CD4-positive, alpha-beta memory T cell (primary cell): ENCODE data around the gene KLK2. TPM values are rescaled to one million over a fixed set of nuclear protein-coding genes. Genes with fewer than 3 reads are reported as not detected.

Experiments
- CTCF ChIA-PET: fragments of 350-600 bp; sonication (Branson Sonifier 250); formaldehyde crosslinking; loops from one replicate; lab custom pipeline; 2021; ENCODE audit warnings: inconsistent platforms; ENCODE audit not compliant: partially characterized antibody; lab: Charles Lee
- POLR2A ChIA-PET: fragments of 350-600 bp; sonication (Branson Sonifier 250); formaldehyde crosslinking; loops from one replicate; lab custom pipeline; 2021; ENCODE audit not compliant: partially characterized antibody; lab: Charles Lee
- DNase-seq, 5 donors: peaks; one replicate each; pipeline versions ENCODE4 v3.0.0 to v3.0.0-alpha.2; 2020 to 2022; ENCODE audit warnings: mixed read lengths in 1 of 5
- H3K27ac ChIP-seq: one replicate; pipeline ENCODE4 v1.7.0; 2013; ENCODE audit warnings: low read depth, low read length
- H3K27me3 ChIP-seq: 2 replicates; pipeline ENCODE4 v1.7.0; 2013; ENCODE audit warnings: mild to moderate bottlenecking, low read length, moderate library complexity; ENCODE audit not compliant: insufficient read depth
- H3K36me3 ChIP-seq: 2 replicates; pipeline ENCODE4 v1.7.0; 2013; ENCODE audit warnings: mild to moderate bottlenecking, low read length, moderate library complexity; ENCODE audit not compliant: insufficient read depth
- H3K4me1 ChIP-seq: 2 replicates; pipeline ENCODE4 v1.7.0; 2013; ENCODE audit warnings: mild to moderate bottlenecking, low read length, moderate library complexity; ENCODE audit not compliant: insufficient read depth
- H3K4me3 ChIP-seq, 2 donors: one replicate each; pipeline ENCODE4 v1.7.0; 2013; ENCODE audit warnings: low read length in 2 of 2, mild to moderate bottlenecking in 1 of 2
- H3K9me3 ChIP-seq, 2 donors: one replicate each; pipeline ENCODE4 v1.7.0; 2013; ENCODE audit warnings: low read length in 2 of 2, control low read depth in 1 of 2; ENCODE audit not compliant: control insufficient read depth in 1 of 2
- H3K27ac Mint-ChIP-seq, 7 donors: one replicate each; pipeline ENCODE4 v1.8.0; 2020 to 2021; ENCODE audit warnings: mixed read lengths in 7 of 7, mild to moderate bottlenecking in 6 of 7, inconsistent platforms in 3 of 7, moderate library complexity in 3 of 7
- H3K27me3 Mint-ChIP-seq, 2 donors: one replicate each; pipeline ENCODE4 v1.8.0; 2020 to 2021; ENCODE audit warnings: mixed read lengths in 2 of 2
- H3K36me3 Mint-ChIP-seq, 2 donors: one replicate each; pipeline ENCODE4 v1.8.0; 2020 to 2021; ENCODE audit warnings: mixed read lengths in 2 of 2, inconsistent platforms in 1 of 2, mild to moderate bottlenecking in 1 of 2
- H3K4me1 Mint-ChIP-seq, 4 donors: one replicate each; pipeline ENCODE4 v1.8.0; 2020 to 2021; ENCODE audit warnings: mixed read lengths in 4 of 4, mild to moderate bottlenecking in 1 of 4
- H3K4me3 Mint-ChIP-seq, 8 donors: one replicate each; pipeline ENCODE4 v1.8.0; 2020 to 2021; ENCODE audit warnings: mixed read lengths in 8 of 8, mild to moderate bottlenecking in 7 of 8, moderate library complexity in 6 of 8, inconsistent platforms in 3 of 8
- H3K9me3 Mint-ChIP-seq, 8 donors: one replicate each; pipeline ENCODE4 v1.8.0; 2020 to 2021; ENCODE audit warnings: mixed read lengths in 8 of 8, mild to moderate bottlenecking in 5 of 8, inconsistent platforms in 3 of 8, moderate library complexity in 1 of 8
- intact Hi-C: fragments of 100-400 bp; cut with micrococcal nuclease; formaldehyde crosslinking; loops from one replicate; pipeline ENCODE4 v1.15.1; 2023
- polyA plus RNA-seq, 2 donors: library from polyadenylated mRNA; unstranded; fragments of 300-500 nt; fragmentation: Illumina TruSeq; gene quantifications; one replicate each; pipeline ENCODE4 v1.2.3, GENCODE V29; 2021
- total RNA-seq, 2 experiments: library from RNA; stranded (reverse); gene quantifications; one replicate each; pipeline ENCODE4 v1.2.3, GENCODE V29; 2021

The KLK2 gene
- total and polyA plus RNA-seq, 4 experiments from 2014 or later: not detected

GRCh38 chr19:50869479-50869878 lies 3.8 kb upstream of the KLK2 start:
- peaks cover 22 to 29% of the 10 kb centered on the region in 2 donors for H3K27me3 Mint-ChIP-seq
- intact Hi-C loops: no loop called here
- H3K36me3 Mint-ChIP-seq: no peaks in the 10 kb centered on the region
- Histone ChIP-seq H3K9me3 (no peaks in the 10 kb centered on the region), H3K4me1 (no peaks in the 10 kb centered on the region), H3K36me3 (no peaks in the 10 kb centered on the region), H3K27me3 (no peaks in the 10 kb centered on the region), H3K27ac (no peak overlapping the region), H3K4me3 (no peak overlapping the region)
- H3K27ac Mint-ChIP-seq: peak overlapping the region in 1 of 7 donors; percentile 43
- H3K9me3 Mint-ChIP-seq: peaks cover 0 to 2% (median 0%) of the 10 kb centered on the region in 8 donors
- CTCF ChIA-PET: no interaction called here
- H3K4me1 Mint-ChIP-seq: no peaks in the 10 kb centered on the region
- H3K4me3 Mint-ChIP-seq: no peak overlapping the region
- no peak for DNase-seq
- POLR2A ChIA-PET: no interaction called here

- intact Hi-C loops: no loop called here
- Histone ChIP-seq H3K9me3 (no peaks in the 10 kb centered on the region), H3K27me3 (no peaks in the 10 kb centered on the region), H3K4me1 (no peaks in the 10 kb centered on the region), H3K27ac (no peak overlapping the region), H3K36me3 (no peaks in the 10 kb centered on the region), H3K4me3 (no peak overlapping the region)
- CTCF ChIA-PET: no interaction called here
- H3K4me1 Mint-ChIP-seq: no peaks in the 10 kb centered on the region
- peaks cover 0 to 2% (median 0%) of the 10 kb centered on the region in 8 donors for H3K9me3 Mint-ChIP-seq
- peaks cover 22 to 25% of the 10 kb centered on the region in 2 donors for H3K27me3 Mint-ChIP-seq
- H3K27ac Mint-ChIP-seq: no peak overlapping the region
- H3K4me3 Mint-ChIP-seq: no peak overlapping the region
- no peak for DNase-seq
- no peaks in the 10 kb centered on the region for H3K36me3 Mint-ChIP-seq
- POLR2A ChIA-PET: no interaction called here
These were observed 2.7 kb upstream of the KLK2 start for GRCh38 chr19:50870417-50871089.

- peaks cover 0 to 3% (median 0%) of the 10 kb centered on the region in 8 donors for H3K9me3 Mint-ChIP-seq
- H3K27me3 Mint-ChIP-seq: peaks cover 15 to 26% of the 10 kb centered on the region in 2 donors
- no peaks in the 10 kb centered on the region for H3K4me1 ChIP-seq
- POLR2A ChIA-PET: no interaction called here
- H3K36me3 ChIP-seq: no peaks in the 10 kb centered on the region
- no peak for DNase-seq
- H3K27ac ChIP-seq: no peak overlapping the region
- CTCF ChIA-PET: no interaction called here
- H3K4me3 ChIP-seq: no peak overlapping the region
- H3K4me3 Mint-ChIP-seq: no peak overlapping the region
- H3K9me3 ChIP-seq: no peaks in the 10 kb centered on the region
- H3K27me3 ChIP-seq: no peaks in the 10 kb centered on the region
- no peaks in the 10 kb centered on the region for H3K36me3 Mint-ChIP-seq
- H3K4me1 Mint-ChIP-seq: no peaks in the 10 kb centered on the region
- H3K27ac Mint-ChIP-seq: no peak overlapping the region
- intact Hi-C loops: no loop called here
These were observed 972 bp downstream of the KLK2 start for GRCh38 chr19:50874211-50874610.

GRCh38 chr19:50875795-50876422 lies 2.7 kb downstream of the KLK2 start:
- no peak overlapping the region for H3K27ac ChIP-seq
- H3K27ac Mint-ChIP-seq: no peak overlapping the region
- no peaks in the 10 kb centered on the region for H3K36me3 ChIP-seq
- H3K4me1 Mint-ChIP-seq: no peaks in the 10 kb centered on the region
- H3K4me1 ChIP-seq: no peaks in the 10 kb centered on the region
- H3K36me3 Mint-ChIP-seq: no peaks in the 10 kb centered on the region
- H3K4me3 Mint-ChIP-seq: no peak overlapping the region
- CTCF ChIA-PET: no interaction called here
- H3K27me3 ChIP-seq: no peaks in the 10 kb centered on the region
- DNase-seq: no peak
- no peak overlapping the region for H3K4me3 ChIP-seq
- POLR2A ChIA-PET: no interaction called here
- peaks cover 0 to 3% (median 0%) of the 10 kb centered on the region in 8 donors for H3K9me3 Mint-ChIP-seq
- intact Hi-C loops: no loop called here
- peaks cover 21 to 29% of the 10 kb centered on the region in 2 donors for H3K27me3 Mint-ChIP-seq
- H3K9me3 ChIP-seq: no peaks in the 10 kb centered on the region

- H3K36me3 Mint-ChIP-seq: no peaks in the 10 kb centered on the region
- Histone ChIP-seq H3K9me3 (no peaks in the 10 kb centered on the region), H3K36me3 (no peaks in the 10 kb centered on the region)
These were observed 3.2 kb downstream of the KLK2 start for GRCh38 chr19:50876456-50876855.

GRCh38 chr19:50877338-50877737 lies 4.1 kb downstream of the KLK2 start:
- Mint-ChIP-seq H3K4me3 (no peak overlapping the region), H3K4me1 (no peaks in the 10 kb centered on the region), H3K27me3 (peaks cover 16 to 26% of the 10 kb centered on the region in 2 donors), H3K9me3 (peaks cover 0 to 3% (median 0%) of the 10 kb centered on the region in 8 donors), H3K27ac (peak overlapping the region in 1 of 7 donors; percentile 15), H3K36me3 (no peaks in the 10 kb centered on the region)
- H3K4me3 ChIP-seq: no peak overlapping the region
- ChIA-PET POLR2A (no interaction called here), CTCF (no interaction called here)
- no peaks in the 10 kb centered on the region for H3K36me3 ChIP-seq
- no peaks in the 10 kb centered on the region for H3K9me3 ChIP-seq
- no peaks in the 10 kb centered on the region for H3K27me3 ChIP-seq
- no peak for DNase-seq
- H3K4me1 ChIP-seq: no peaks in the 10 kb centered on the region
- H3K27ac ChIP-seq: no peak overlapping the region
- intact Hi-C loops: no loop called here

More at GRCh38 chr19:50876456-50876855, 3.2 kb downstream of the KLK2 start:
- Mint-ChIP-seq H3K9me3 (peaks cover 0 to 3% (median 0%) of the 10 kb centered on the region in 8 donors), H3K27ac (no peak overlapping the region), H3K4me1 (no peaks in the 10 kb centered on the region), H3K27me3 (peaks cover 18 to 25% of the 10 kb centered on the region in 2 donors), H3K4me3 (no peak overlapping the region)
- no peak overlapping the region for H3K27ac ChIP-seq
- no peak overlapping the region for H3K4me3 ChIP-seq
- ChIA-PET POLR2A (no interaction called here), CTCF (no interaction called here)
- no peak for DNase-seq
- no peaks in the 10 kb centered on the region for H3K27me3 ChIP-seq
- intact Hi-C loops: no loop called here
- no peaks in the 10 kb centered on the region for H3K4me1 ChIP-seq

- Histone ChIP-seq H3K9me3 (no peaks in the 10 kb centered on the region), H3K36me3 (no peaks in the 10 kb centered on the region), H3K4me3 (no peak overlapping the region), H3K27me3 (no peaks in the 10 kb centered on the region), H3K4me1 (no peaks in the 10 kb centered on the region), H3K27ac (no peak overlapping the region)
- no peaks in the 10 kb centered on the region for H3K36me3 Mint-ChIP-seq
- H3K27me3 Mint-ChIP-seq: peaks cover 12 to 28% of the 10 kb centered on the region in 2 donors
- intact Hi-C loops: no loop called here
- no peaks in the 10 kb centered on the region for H3K4me1 Mint-ChIP-seq
- H3K4me3 Mint-ChIP-seq: no peak overlapping the region
- peaks cover 0 to 3% (median 0%) of the 10 kb centered on the region in 8 donors for H3K9me3 Mint-ChIP-seq
- no peak overlapping the region for H3K27ac Mint-ChIP-seq
- DNase-seq: no peak
- ChIA-PET POLR2A (no interaction called here), CTCF (interaction anchor here (1.0 kb wide), 1 partner anchor 43 kb away, joined by 4 read pairs; no protein-coding TSS in a partner anchor)
These were observed 5.6 kb downstream of the KLK2 start for GRCh38 chr19:50878851-50879250.
